Kidney (tissue), 14 donors: ENCODE data around the gene EIF4E2. TPM values are rescaled to one million over a fixed set of nuclear protein-coding genes. Genes with fewer than 3 reads are reported as not detected.
A peak's percentile ranks its signal among the peaks of the same experiment; 100 is the strongest.

Experiments
- DNase-seq, 5 donors: peaks; one replicate each; pipeline ENCODE4 v3.0.0-alpha.2; 2013 to 2020
- FAIRE-seq: peaks from 2 replicates; lab custom pipeline; 2012; peaks lifted over from hg19 to GRCh38; lab: Jason Lieb, UNC
- H3K27ac ChIP-seq, 2 donors: one replicate each; pipeline ENCODE4 v1.7.0; 2013; ENCODE audit warnings: low read depth in 2 of 2, low read length in 2 of 2, inconsistent platforms in 1 of 2
- H3K27me3 ChIP-seq: one replicate; pipeline ENCODE4 v1.7.1; 2013; ENCODE audit warnings: low read length, inconsistent platforms; ENCODE audit not compliant: control insufficient read depth, insufficient read depth
- H3K36me3 ChIP-seq, 3 donors: one replicate each; pipeline versions ENCODE4 v1.7.0 to v1.7.1; 2013; ENCODE audit warnings: low read length in 3 of 3, control low read depth in 1 of 3, inconsistent platforms in 1 of 3; ENCODE audit not compliant: insufficient read depth in 3 of 3, control insufficient read depth in 2 of 3
- H3K4me1 ChIP-seq, 3 donors: one replicate each; pipeline versions ENCODE4 v1.7.0 to v1.7.1; 2013; ENCODE audit warnings: low read length in 3 of 3, inconsistent platforms in 1 of 3, low read depth in 1 of 3; ENCODE audit not compliant: control insufficient read depth in 2 of 3, insufficient read depth in 2 of 3
- H3K4me3 ChIP-seq, 3 donors: one replicate each; pipeline versions ENCODE4 v1.7.0 to v1.8.1; 2013; ENCODE audit warnings: low read length in 3 of 3, control low read depth in 1 of 3, inconsistent platforms in 1 of 3
- H3K9ac ChIP-seq, 3 donors: one replicate each; pipeline versions ENCODE4 v1.7.0 to v1.7.1; 2013; ENCODE audit warnings: low read length in 3 of 3, control low read depth in 1 of 3, inconsistent platforms in 1 of 3
- H3K9me3 ChIP-seq, 3 donors: one replicate each; pipeline versions ENCODE4 v1.7.0 to v1.7.1; 2013; ENCODE audit warnings: low read length in 3 of 3, control low read depth in 1 of 3, inconsistent platforms in 1 of 3; ENCODE audit not compliant: control insufficient read depth in 2 of 3, insufficient read depth in 1 of 3
- CTCF ChIP-seq: IDR thresholded peaks from 3 replicates; pipeline ENCODE4 v1.5.1; 2012; ENCODE audit warnings: mild to moderate bottlenecking, moderate library complexity, borderline replicate concordance; ENCODE audit not compliant: insufficient read depth; ENCODE audit errors: extremely low read depth
- intact Hi-C: fragments of 100-400 bp; cut with DNase I; formaldehyde crosslinking; loops from one replicate; pipeline ENCODE4 v1.11.1; 2022
- polyA plus RNA-seq: library from polyadenylated mRNA; stranded (reverse); fragments of 350-450 nt; fragmentation: Illumina TruSeq; extraction: RNeasy Lipid Tissue Mini Kit (QIAGEN cat#74804); gene quantifications from one replicate; pipeline ENCODE4 v1.2.3, GENCODE V29; 2014; ENCODE audit warnings: low read depth, low replicate concordance; ENCODE audit not compliant: insufficient read depth
- total RNA-seq: library from RNA; stranded (reverse); fragmentation: NEBNext Ultra II Directional; extraction: Animal tissue kit (Norgen Biotek cat#: 25700); gene quantifications from one replicate; pipeline ENCODE4 v1.2.1, GENCODE V29; 2021
- donor health status: control.
- donor health status: control.
- donor health status: control.
- donor health status: control.
- donor health status: control.
- donor health status: DM: yes; HTN: yes; CAD: no.
- donor health status: Normal renal cell carcinoma (clear cell type).

Gene EIF4E2
- total and polyA plus RNA-seq, 2 donors from 2014 or later: 78.3 to 79.2 TPM

- peak overlapping the region; percentile 91 to 94 for H3K27ac ChIP-seq
- peaks cover 0 to 22% (median 20%) of the 10 kb centered on the region in 3 donors for H3K4me1 ChIP-seq
- no peaks in the 10 kb centered on the region for H3K27me3 ChIP-seq
- DNase-seq (peak in 1 of 5 donors; percentile 31), FAIRE-seq (no peak)
- H3K9ac ChIP-seq: peak overlapping the region; percentile 77 to 87 (median 85)
- no peaks in the 10 kb centered on the region for H3K9me3 ChIP-seq
- peaks cover 0 to 4% (median 0%) of the 10 kb centered on the region in 3 donors for H3K36me3 ChIP-seq
- intact Hi-C loops: no loop called here
- peak overlapping the region; percentile 71 to 99 (median 93) for H3K4me3 ChIP-seq
- no peak for TF ChIP-seq CTCF
Measured at GRCh38 chr2:232551250-232551638, 755 bp downstream of the EIF4E2 start.

- H3K36me3 ChIP-seq: peaks cover 0 to 5% (median 4%) of the 10 kb centered on the region in 3 donors
- peaks cover 0 to 22% (median 20%) of the 10 kb centered on the region in 3 donors for H3K4me1 ChIP-seq
- H3K27me3 ChIP-seq: no peaks in the 10 kb centered on the region
- H3K4me3 ChIP-seq: peak overlapping the region; percentile 71 to 99 (median 93)
- no peak for FAIRE-seq
- peak overlapping the region in 2 of 3 donors; percentile 77 to 85 for H3K9ac ChIP-seq
- peak overlapping the region; percentile 91 to 94 for H3K27ac ChIP-seq
- TF ChIP-seq CTCF: no peak
- no peak for DNase-seq
- intact Hi-C loops: no loop called here
- H3K9me3 ChIP-seq: no peaks in the 10 kb centered on the region
Measured at GRCh38 chr2:232551776-232552175, 1.3 kb downstream of the EIF4E2 start.

GRCh38 chr2:232556426-232556825, 5.9 kb downstream of the EIF4E2 start:
- H3K4me3 ChIP-seq: no peak overlapping the region
- H3K9ac ChIP-seq: no peak overlapping the region
- no peak overlapping the region for H3K27ac ChIP-seq
- no peak for DNase-seq
- peaks cover 7 to 25% (median 12%) of the 10 kb centered on the region in 3 donors for H3K36me3 ChIP-seq
- no peak for FAIRE-seq
- peaks cover 0 to 21% (median 16%) of the 10 kb centered on the region in 3 donors for H3K4me1 ChIP-seq
- no peak for TF ChIP-seq CTCF
- H3K9me3 ChIP-seq: no peaks in the 10 kb centered on the region
- intact Hi-C loops: no loop called here
- no peaks in the 10 kb centered on the region for H3K27me3 ChIP-seq
